ENCODE results near the gene SUPV3L1. TPM values are rescaled to one million over a fixed set of nuclear protein-coding genes. Genes with fewer than 3 reads are reported as not detected.

The SUPV3L1 gene
- 21.8 and 26.0 TPM in 2 replicates for total RNA-seq

DNA sequence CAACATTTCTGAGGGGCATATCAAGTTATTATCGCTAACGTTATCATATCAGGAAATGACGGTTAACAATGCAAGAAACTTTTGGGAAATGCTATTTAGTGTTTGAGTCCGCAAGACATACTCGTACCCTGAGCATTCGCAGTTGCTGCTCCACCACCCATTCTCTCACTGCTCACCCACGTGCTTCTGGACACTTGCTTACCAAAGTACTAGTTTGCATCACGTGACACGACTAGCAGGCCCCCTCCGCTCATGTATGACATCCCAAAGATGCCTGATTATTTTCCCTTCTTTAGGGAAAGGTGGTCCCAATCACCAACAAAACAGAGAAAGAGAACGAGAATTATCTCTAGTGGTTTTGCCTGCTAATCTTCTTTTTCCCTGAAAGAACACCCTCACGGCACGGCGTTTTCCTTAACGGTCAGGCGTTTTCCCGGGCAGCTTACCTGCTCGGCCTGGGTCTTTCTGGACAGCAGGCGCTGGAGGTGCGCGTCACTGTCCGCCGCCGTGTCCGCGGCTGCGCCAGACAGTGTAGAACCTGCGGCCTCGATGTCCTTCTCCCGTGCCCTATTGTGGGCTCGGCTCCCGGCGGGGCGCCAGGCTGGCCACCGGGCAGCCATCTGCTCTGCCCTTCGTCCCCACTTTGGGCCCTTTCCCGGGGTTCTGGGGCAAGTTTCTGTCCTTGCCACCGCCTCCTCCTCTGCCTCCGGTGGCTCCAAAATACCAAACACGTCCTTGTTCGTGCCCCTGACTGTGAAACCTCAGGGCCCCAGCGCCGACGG lies at the start of gene SUPV3L1:
Gene SUPV3L1, plus strand, starts transcription at position 492 of the 782 bp plus-strand sequence. Its CDS starts 58 bp downstream, at position 550.

GRCh38 chr10:69220041-69220451 lies 40.0 kb downstream of the SUPV3L1 start, which contains the start of gene HKDC1:
HKDC1 (plus strand) TSS chr10:69220332; CDS start chr10:69220436, 104 bp downstream.

Other genes starting within 250 kb of the SUPV3L1 start
- 120 TPM in 2 replicates for gene DDX21, start 224.1 kb upstream of the SUPV3L1 start, total RNA-seq
- gene KIFBP, start 191.4 kb upstream of the SUPV3L1 start, total RNA-seq, result 28.1 and 39.1 TPM in 2 replicates
- gene SRGN, start 92.1 kb upstream of the SUPV3L1 start, total RNA-seq, result 961 and 1,471 TPM in 2 replicates
- 31.3 and 35.5 TPM in 2 replicates for gene VPS26A, start 56.1 kb upstream of the SUPV3L1 start, total RNA-seq
- 0.18 and 0.19 TPM in 2 replicates for gene HKDC1, start 40.1 kb downstream of the SUPV3L1 start, total RNA-seq
- gene HK1, start 98.3 kb downstream of the SUPV3L1 start, total RNA-seq, result 143 and 205 TPM in 2 replicates
- gene TACR2, start 236.7 kb downstream of the SUPV3L1 start, total RNA-seq, result 0.09 TPM in 2 replicates

All from endothelial cell of coronary artery (primary cell).